ENCODE data around the gene RACK1. TPM values are rescaled to one million over a fixed set of nuclear protein-coding genes. Genes with fewer than 3 reads are reported as not detected.

Gene RACK1
- total RNA-seq, 6 experiments from 2014 or later: 1,737 to 2,012 (median 1,885) TPM

GRCh38 chr5:181204826-181205760 lies 38.6 kb downstream of the RACK1 start, which contains the start of gene TRIM7:
TRIM7 (minus strand) TSS chr5:181205196; CDS start chr5:181205110, 86 bp downstream.
- H3K4me3 Mint-ChIP-seq: peak within 1 kb of the TSS; percentile 92
- H3K9me3 Mint-ChIP-seq: no peaks in the 10 kb centered on the region; the same call in 1 of the 2 replicates

GRCh38 chr5:181204113-181204825 lies 39.4 kb downstream of the RACK1 start:
- H3K27me3 Mint-ChIP-seq (ENCODE audit: insufficient read depth): peaks cover 15% of the 10 kb centered on the region
- no peaks in the 10 kb centered on the region; the same call in 1 of the 2 replicates for H3K9me3 Mint-ChIP-seq
- H3K36me3 Mint-ChIP-seq (ENCODE audit: low read depth): no peaks in the 10 kb centered on the region
- no peak for TF ChIP-seq CTCF (IDR thresholded peaks at IDR 0.05)
- no peak for DNase-seq
- H3K4me3 Mint-ChIP-seq: peak overlapping the region; percentile 84
- H3K27ac Mint-ChIP-seq: no peak overlapping the region
- H3K4me1 Mint-ChIP-seq (ENCODE audit: low read depth): peaks cover 31% of the 10 kb centered on the region

More at GRCh38 chr5:181204826-181205760, 38.6 kb downstream of the RACK1 start, which contains the start of gene TRIM7:
- no peak for TF ChIP-seq CTCF (IDR thresholded peaks at IDR 0.05)
- Mint-ChIP-seq H3K27ac (peak within 1 kb of the TSS; percentile 42), H3K4me1 (ENCODE audit: low read depth) (peaks cover 31% of the 10 kb centered on the region), H3K36me3 (ENCODE audit: low read depth) (no peaks in the 10 kb centered on the region), H3K27me3 (ENCODE audit: insufficient read depth) (peaks cover 15% of the 10 kb centered on the region)
- no peak for DNase-seq

GRCh38 chr5:181203777-181204112 lies 40.0 kb downstream of the RACK1 start:
- Mint-ChIP-seq H3K27me3 (ENCODE audit: insufficient read depth) (peaks cover 15% of the 10 kb centered on the region), H3K36me3 (ENCODE audit: low read depth) (no peaks in the 10 kb centered on the region), H3K4me3 (peak overlapping the region; percentile 84), H3K27ac (no peak overlapping the region), H3K4me1 (ENCODE audit: low read depth) (peaks cover 31% of the 10 kb centered on the region), H3K9me3 (no peaks in the 10 kb centered on the region; the same call in 1 of the 2 replicates)
- no peak for DNase-seq
- no peak for TF ChIP-seq CTCF (IDR thresholded peaks at IDR 0.05)

DNA sequence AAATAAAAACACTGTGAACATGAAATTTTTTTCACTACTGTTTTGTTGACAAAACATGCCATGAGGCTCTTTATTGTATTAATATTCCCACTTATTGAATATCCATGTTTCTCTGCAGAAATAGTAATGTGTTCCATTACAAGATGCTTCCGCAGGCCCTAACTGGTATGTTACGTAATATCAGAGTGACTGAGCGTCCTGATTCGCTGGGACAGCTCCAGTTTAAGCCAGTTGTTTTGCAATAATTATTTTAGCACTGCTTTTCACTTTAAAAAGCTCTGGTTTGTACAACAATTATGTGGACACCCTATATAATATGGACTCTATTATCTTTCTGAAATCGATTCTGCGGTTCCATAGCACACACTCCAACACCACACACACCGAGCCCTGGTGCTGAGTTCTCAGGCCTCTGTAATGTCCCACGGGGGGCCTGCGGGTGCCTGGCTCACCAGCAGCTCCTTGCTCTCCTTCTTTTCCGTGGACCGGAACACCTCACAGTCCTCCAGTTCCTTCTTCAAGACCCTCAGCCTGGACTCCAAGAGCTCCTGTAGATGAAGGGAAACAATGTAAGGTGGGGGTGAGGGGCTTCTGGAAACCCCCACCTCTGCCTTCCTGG lies 40.5 kb downstream of the RACK1 start:
- no peaks in the 10 kb centered on the region; the same call in 1 of the 2 replicates for H3K9me3 Mint-ChIP-seq
- H3K4me3 Mint-ChIP-seq: peak overlapping the region; percentile 84; the same call in 1 of the 2 replicates
- H3K27me3 Mint-ChIP-seq (ENCODE audit: insufficient read depth): peaks cover 15% of the 10 kb centered on the region
- H3K27ac Mint-ChIP-seq: no peak overlapping the region
- DNase-seq: no peak
- TF ChIP-seq CTCF (IDR thresholded peaks at IDR 0.05): no peak
- peaks cover 28% of the 10 kb centered on the region for H3K4me1 Mint-ChIP-seq (ENCODE audit: low read depth)
- H3K36me3 Mint-ChIP-seq (ENCODE audit: low read depth): no peaks in the 10 kb centered on the region

- no peak overlapping the region for H3K4me3 Mint-ChIP-seq
- no peaks in the 10 kb centered on the region for H3K36me3 Mint-ChIP-seq (ENCODE audit: low read depth)
- no peaks in the 10 kb centered on the region for H3K9me3 Mint-ChIP-seq
- no peak overlapping the region for H3K27ac Mint-ChIP-seq
- DNase-seq: no peak
- TF ChIP-seq CTCF (IDR thresholded peaks at IDR 0.05): no peak
- peaks cover 18% of the 10 kb centered on the region for H3K4me1 Mint-ChIP-seq (ENCODE audit: low read depth)
- H3K27me3 Mint-ChIP-seq (ENCODE audit: insufficient read depth): peaks cover 2% of the 10 kb centered on the region; the same call in 1 of the 2 replicates
Measured at GRCh38 chr5:181200816-181201215, 42.9 kb downstream of the RACK1 start.

All from HFFc6 (cell line).